Dedifferentiated amniotic fluid mesenchymal stem cell (primary cell): ENCODE measurements around the gene IL12RB1.
"Not testable (repeated sequence)": the region's sequence is repeated elsewhere in the genome, so short reads cannot be mapped to it uniquely, and the experiment has no call there.

ENCODE experiments used
- DNase-seq: peaks from one replicate; pipeline ENCODE4 v3.0.0-alpha.2; 2016; ENCODE audit errors: extremely low spot score

The IL12RB1 gene

DNA sequence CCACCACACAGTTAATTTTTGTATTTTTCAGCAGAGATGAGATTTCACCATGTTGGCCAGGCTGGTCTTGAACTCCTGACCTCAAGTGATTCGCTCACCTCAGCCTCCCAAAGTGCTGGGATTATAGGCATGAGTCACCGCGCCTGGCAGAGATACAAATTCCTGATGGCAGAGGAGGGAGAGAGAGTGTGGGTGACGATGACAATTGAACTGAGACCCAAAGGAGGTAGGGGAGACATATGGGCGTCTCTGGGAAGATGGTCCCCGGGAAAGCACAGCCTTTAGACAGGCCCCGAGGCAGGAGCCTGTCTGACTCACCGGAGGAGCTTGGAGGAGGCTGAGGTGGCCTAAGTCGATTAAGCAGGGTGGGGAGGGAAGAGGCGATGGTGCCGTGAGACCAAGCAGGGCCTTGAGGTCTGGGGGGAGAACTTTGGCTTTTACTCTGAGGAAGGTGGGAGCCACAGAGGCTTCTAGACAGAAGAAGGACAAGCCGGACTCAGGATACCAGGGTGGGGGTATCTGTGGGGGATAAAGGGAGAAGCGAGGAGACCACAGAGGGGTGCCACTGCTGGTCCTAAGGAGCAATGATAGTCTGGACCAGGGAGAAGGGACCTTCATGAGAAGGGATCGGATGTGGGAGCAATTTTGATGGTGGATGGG, 40.5 kb downstream of the IL12RB1 start:
- DNase-seq = peak; percentile 44

GRCh38 chr19:18045307-18046050, 41.3 kb downstream of the IL12RB1 start:
- no peak for DNase-seq

- no peak for DNase-seq
Observed at GRCh38 chr19:18044825-18045304, 41.9 kb downstream of the IL12RB1 start.

DNA sequence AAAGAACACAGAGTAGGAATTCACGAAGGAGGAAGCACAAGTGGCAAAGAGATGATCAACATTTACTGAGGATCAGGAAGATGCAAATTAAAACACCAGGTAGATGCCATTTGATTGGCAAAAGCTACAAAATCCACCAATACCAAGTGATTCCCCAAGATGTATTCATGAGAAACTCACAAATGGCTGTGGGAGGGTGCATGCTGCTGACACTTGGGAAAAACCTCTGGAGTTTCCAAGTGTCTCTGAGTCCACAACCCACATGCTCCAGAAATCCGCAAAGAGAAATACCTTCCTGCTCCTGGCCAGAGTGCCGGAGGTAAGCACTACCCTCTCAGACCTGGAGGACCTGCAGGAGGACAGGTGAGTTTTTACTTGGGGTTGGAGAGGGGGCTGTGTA, 43.1 kb downstream of the IL12RB1 start:
- DNase-seq = no peak

DNA sequence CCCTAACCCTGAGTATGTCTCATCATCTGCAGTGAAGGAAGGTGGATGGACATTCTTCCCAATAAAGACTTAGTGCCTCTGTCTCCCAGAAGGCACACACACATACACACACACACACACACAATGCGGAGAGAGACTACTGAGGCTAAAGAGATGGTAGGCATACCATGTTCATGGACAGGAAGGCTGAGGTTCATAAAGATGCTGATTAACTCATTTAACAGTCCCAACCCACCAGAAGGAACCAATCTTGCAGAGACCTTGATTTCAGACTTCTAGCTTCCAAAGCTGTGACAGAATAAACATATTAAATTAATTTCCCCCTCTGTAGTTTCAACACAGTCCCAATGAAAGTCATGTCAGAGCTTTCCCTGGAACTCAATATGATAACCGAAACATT, 45.7 kb downstream of the IL12RB1 start:
- no peak for DNase-seq

DNA sequence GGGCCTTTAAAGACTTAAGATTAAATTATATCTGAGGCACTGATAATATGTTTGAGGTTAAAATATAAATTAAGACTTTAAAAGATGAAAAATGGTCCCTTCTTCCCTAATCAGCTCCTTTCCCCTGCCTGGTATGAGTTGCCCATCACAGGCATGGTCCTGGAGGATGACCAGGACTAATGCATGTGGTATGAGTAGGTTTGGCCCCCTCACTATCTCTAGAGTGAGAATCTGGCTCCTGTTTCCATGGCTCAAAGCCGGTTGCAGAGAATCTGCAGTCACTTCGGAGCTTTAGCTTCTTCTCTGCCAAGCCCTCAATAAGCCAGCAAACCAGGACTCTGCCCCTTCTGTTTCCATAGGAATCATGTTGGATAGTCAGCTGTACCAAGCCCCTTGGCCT, 54.6 kb downstream of the IL12RB1 start:
- DNase-seq = not testable (repeated sequence)

DNA sequence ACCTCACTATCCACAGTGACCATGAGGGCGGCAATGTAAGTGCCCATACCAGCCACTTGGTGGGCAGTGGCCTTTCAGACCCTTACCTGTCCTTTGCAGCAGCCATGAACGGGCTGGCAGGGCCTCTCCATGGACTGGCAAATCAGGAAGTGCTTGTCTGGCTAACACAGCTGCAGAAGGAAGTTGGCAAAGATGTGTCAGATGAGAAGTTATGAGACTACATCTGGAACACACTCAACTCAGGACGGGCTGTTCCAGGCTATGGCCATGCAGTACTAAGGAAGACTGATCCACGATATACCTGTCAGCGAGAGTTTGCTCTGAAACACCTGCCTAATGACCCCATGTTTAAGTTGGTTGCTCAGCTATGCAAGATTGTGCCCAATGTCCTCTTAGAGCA, 55.3 kb downstream of the IL12RB1 start:
- not testable (repeated sequence) for DNase-seq

DNA sequence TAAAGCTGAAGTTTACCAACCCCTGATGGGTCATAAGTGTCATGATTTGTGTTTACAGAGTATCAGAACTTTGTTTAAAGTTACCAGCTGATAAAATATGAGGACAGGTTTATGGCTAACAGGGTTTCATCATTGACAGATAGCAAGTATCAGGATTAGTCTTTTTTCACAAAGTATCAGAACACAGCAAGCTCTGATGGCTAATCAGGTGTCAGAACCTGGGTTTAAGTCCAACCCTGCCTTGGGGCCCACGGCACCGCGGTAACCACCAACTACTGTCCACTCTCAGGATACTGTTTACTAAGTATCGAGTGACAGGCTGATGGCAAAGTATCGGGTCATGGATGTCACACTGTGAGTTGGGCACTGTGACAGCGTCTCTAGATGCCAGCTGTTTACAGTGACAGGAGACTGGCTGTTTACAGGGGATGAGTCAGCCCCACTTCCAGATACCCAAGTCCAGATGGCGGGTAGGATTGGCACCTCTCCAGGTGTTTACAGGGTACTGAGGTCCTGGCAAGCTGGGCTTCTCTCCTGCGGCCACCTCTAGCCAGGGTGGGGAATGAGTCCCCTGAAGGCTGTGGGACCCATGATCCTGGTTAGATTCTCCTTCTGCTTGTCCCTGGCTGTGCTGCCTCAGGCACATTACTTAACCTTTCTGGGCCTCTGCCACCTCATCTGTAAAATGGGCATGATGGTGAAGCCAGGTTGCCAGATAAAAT, 57.0 kb downstream of the IL12RB1 start:
- peak; percentile 21 for DNase-seq

DNA sequence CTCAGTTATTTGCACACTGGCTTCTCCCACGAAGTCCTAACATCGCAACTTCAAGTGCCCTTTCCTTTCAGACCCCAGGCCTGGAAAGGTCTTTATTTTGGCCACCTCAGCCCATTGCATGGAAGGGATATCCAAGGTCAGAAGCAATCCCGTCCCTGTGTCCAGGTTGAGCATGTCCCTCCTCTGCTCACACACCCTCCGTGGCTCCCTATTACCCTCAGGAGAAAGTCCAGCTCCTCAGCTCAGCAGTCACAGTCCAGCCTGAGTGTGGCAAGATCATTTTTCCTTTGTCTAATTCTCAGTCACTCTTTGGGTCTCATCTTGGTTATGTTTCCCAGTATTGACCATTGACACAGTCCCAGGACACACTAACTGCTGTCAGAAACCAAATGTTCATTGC, 59.6 kb downstream of the IL12RB1 start:
- no peak for DNase-seq

DNA sequence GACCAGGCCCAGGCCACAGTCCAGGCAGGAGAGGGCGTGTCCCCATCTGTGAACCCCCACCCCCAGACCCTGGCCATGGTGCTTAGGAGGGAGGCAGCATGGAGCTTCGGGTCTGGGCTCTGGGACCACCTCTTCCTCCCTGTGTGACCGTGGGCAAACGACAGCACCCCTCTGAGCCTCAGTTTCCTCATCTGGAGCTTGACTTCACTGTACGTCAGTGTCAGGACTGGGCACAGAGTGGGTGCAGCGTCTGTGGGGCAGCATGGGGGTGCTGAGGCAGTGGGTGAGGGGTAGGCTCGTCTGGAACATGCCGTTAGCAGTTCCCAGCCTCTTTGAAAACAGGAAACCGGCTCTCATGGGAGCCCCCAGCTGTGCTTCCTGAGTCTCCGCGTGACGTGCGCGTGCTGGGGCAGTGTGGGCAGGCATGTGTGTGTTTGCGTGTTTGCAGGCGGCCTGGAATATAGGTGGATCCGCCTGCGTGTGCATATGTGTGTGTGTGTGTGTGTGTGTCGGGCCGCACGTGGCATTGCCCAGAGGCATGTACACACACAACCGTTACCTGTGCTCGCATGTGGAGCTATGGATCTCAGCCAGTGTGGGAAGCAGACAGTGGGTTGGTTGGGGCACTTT, 63.0 kb downstream of the IL12RB1 start:
- no peak for DNase-seq

DNA sequence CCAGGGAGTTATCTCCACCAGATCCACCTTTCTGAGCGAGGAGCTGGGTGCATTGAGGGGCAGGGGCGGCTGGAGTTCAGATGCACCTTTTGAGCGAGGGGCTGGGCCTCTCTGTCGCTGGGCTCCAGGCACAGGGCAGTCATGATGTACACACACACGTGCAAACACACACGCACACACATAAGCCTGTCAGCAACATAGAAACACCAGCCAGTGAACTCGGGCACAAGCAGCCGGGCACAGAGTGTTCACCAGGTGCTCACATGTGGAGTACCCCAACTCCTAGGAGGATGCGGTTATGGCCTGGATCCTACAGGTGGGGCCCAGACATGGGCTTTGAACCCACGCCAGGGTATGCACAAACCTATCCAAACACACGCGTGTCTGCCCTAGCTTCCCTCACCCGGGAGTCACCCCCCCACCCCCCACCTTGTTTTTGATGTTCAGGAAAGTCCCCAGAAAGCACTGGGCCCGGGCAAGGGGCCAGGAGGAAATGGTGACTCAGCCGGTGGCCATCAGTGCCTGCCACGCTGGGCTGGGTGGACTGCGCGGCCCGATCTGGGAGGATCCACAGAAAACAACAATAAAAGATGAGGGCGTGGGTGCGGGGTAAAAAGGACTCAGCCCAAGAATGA, 65.5 kb downstream of the IL12RB1 start:
- DNase-seq = no peak

GRCh38 chr19:18020212-18021085, 66.3 kb downstream of the IL12RB1 start:
- no peak for DNase-seq

- no peak for DNase-seq
Observed at GRCh38 chr19:18017275-18018083, 69.3 kb downstream of the IL12RB1 start.

GRCh38 chr19:18016209-18016910, 70.4 kb downstream of the IL12RB1 start:
- no peak for DNase-seq

DNA sequence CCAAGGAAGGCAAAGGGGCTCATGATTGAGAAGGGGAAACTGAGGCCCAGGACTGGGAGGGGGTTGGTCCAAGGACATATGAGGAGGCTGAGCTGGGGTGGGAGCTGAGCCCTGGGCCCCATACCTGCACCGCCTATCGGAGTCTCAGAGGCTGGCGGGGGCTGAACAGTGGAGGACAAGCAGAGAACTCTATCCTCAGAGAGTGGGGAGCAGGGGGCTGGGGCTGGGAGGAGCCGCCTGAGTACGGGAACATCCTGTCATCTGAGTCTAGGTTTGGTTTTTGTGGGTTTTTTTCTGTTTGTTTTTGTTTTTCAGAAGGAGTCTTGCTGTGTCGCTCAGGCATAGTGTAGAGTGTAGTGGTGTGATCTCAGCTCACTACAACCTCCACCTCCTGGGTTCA, 72.5 kb downstream of the IL12RB1 start:
- DNase-seq = no peak

DNA sequence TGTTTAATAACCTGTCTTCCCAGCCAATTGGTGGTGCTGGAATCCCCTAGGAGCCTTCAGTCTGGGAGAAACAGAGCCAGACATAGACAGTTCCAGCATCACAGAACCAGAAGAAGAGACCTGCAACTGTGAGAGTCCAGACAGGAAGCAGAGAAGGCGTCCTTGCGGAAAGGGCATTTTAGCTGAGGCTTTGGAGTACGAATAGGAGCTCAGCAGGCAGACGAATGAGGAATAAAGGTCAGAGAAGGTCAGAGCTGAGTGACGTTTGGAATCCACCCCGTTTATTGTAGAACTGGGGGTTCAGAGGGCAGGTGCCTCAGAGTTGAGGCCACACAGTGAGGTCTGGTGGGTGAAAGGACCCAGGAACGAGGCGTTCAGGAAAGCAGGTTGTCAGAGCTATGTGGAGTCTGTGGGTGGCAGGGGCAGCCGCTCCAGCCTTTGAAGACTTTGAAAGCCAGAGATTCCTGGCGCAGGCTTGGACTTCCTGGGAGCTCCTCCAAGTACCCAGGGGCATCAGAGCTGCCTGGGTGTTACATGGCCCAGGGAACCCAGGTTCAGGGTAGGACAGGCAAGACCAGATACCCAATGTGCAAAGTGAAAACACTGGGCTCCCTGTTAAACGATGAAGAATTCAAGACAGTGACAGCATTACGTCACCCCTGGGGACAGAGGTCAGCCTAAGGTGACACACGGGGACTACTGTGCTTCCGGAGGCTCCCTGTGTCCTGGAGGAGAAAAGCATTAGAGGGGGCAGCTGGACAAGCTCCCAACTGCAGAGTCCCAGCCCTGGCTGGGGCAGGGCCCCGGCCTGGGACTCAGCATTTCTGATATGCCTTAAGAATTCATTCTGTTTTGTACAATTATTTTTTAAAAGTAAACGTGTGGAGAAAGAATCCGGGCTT, 73.3 kb downstream of the IL12RB1 start:
- DNase-seq = no peak

DNA sequence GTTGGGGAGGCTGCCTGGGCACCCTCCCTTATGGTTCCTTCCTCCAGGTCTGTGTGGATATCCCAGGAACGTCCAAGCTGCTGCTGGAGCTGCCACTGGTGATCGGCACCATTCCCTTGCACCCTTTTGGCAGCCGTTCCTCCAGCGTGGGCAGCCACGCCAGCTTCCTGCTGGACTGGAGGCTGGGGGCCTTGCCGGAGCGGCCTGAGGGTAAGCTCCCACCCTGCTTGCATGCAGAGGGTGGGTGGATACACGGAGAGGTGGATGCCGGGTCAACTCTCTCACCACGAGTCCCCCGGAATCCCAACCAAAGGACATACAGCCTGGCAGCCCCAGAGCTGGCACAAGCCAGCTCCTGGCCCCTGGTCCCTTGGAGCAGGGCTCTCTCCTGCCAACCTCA, 76.6 kb downstream of the IL12RB1 start:
- no peak for DNase-seq

- DNase-seq = no peak
Observed at GRCh38 chr19:18009412-18010066, 77.2 kb downstream of the IL12RB1 start.
